ENCODE data around the gene DAG1. TPM values are rescaled to one million over a fixed set of nuclear protein-coding genes. Genes with fewer than 3 reads are reported as not detected.
"Not testable (repeated sequence)": the region's sequence is repeated elsewhere in the genome, so short reads cannot be mapped to it uniquely, and the experiment has no call there.

Gene DAG1
- total RNA-seq, 1 donor from 2014 or later = 130 TPM

- intact Hi-C loops (cut with DNase I) = no loop called here
- no peak for DNase-seq (ENCODE audit: low spot score)
Observed at GRCh38 chr3:49466085-49466484, 4.0 kb upstream of the DAG1 start.

GRCh38 chr3:49469037-49469935, 781 bp upstream of the DAG1 start:
- intact Hi-C loops (cut with DNase I) = no loop called here

GRCh38 chr3:49470714-49471420, 800 bp downstream of the DAG1 start:
- intact Hi-C loops (cut with DNase I) = loop anchor here (2.0 to 5.0 kb wide), 3 partner anchors 14 to 66 kb away; partner anchors contain the start of gene TCTA

More at GRCh38 chr3:49469037-49469935, 781 bp upstream of the DAG1 start:
- peak; percentile 89 for DNase-seq (ENCODE audit: low spot score)

GRCh38 chr3:49471856-49472495, 1.9 kb downstream of the DAG1 start:
- intact Hi-C loops (cut with DNase I) = loop anchor here (2.0 to 5.0 kb wide), 3 partner anchors 13 to 65 kb away; partner anchors contain the start of gene TCTA
- DNase-seq (ENCODE audit: low spot score) = no peak

More at GRCh38 chr3:49470714-49471420, 800 bp downstream of the DAG1 start:
- no peak for DNase-seq (ENCODE audit: low spot score)

GRCh38 chr3:49476563-49476962, 6.5 kb downstream of the DAG1 start:
- intact Hi-C loops (cut with DNase I) = loop anchor here (5.0 kb wide), 1 partner anchor 196 kb away; the partner anchor contains the start of gene APEH
- DNase-seq (ENCODE audit: low spot score) = no peak

GRCh38 chr3:49482766-49483165, 12.7 kb downstream of the DAG1 start:
- intact Hi-C loops (cut with DNase I) = no loop called here
- DNase-seq (ENCODE audit: low spot score) = no peak

GRCh38 chr3:49484471-49484870, 14.4 kb downstream of the DAG1 start:
- intact Hi-C loops (cut with DNase I) = loop anchor here (2.0 kb wide), 1 partner anchor 14 kb away; the partner anchor contains the start of gene DAG1
- DNase-seq (ENCODE audit: low spot score) = no peak

GRCh38 chr3:49489247-49489646, 19.2 kb downstream of the DAG1 start:
- intact Hi-C loops (cut with DNase I) = no loop called here

GRCh38 chr3:49492969-49493368, 22.9 kb downstream of the DAG1 start:
- intact Hi-C loops (cut with DNase I) = no loop called here
- no peak for DNase-seq (ENCODE audit: low spot score)

More at GRCh38 chr3:49489247-49489646, 19.2 kb downstream of the DAG1 start:
- no peak for DNase-seq (ENCODE audit: low spot score)

GRCh38 chr3:49493901-49494300, 23.8 kb downstream of the DAG1 start:
- no peak for DNase-seq (ENCODE audit: low spot score)
- intact Hi-C loops (cut with DNase I) = no loop called here

GRCh38 chr3:49495023-49495422, 25.0 kb downstream of the DAG1 start:
- intact Hi-C loops (cut with DNase I) = no loop called here
- no peak for DNase-seq (ENCODE audit: low spot score)

GRCh38 chr3:49496845-49497244, 26.8 kb downstream of the DAG1 start:
- DNase-seq (ENCODE audit: low spot score); intact Hi-C loops (cut with DNase I): not testable (repeated sequence)

GRCh38 chr3:49497606-49498005, 27.5 kb downstream of the DAG1 start:
- intact Hi-C loops (cut with DNase I) = no loop called here

GRCh38 chr3:49498239-49498638, 28.2 kb downstream of the DAG1 start:
- DNase-seq (ENCODE audit: low spot score) = no peak
- intact Hi-C loops (cut with DNase I) = no loop called here

More at GRCh38 chr3:49497606-49498005, 27.5 kb downstream of the DAG1 start:
- no peak for DNase-seq (ENCODE audit: low spot score)

- DNase-seq (ENCODE audit: low spot score) = no peak
- intact Hi-C loops (cut with DNase I) = no loop called here
Observed at GRCh38 chr3:49498648-49499047, 28.6 kb downstream of the DAG1 start.

GRCh38 chr3:49500205-49500731, 30.2 kb downstream of the DAG1 start:
- intact Hi-C loops (cut with DNase I) = no loop called here

GRCh38 chr3:49500732-49501609, 30.9 kb downstream of the DAG1 start:
- no peak for DNase-seq (ENCODE audit: low spot score)
- intact Hi-C loops (cut with DNase I) = no loop called here

More at GRCh38 chr3:49500205-49500731, 30.2 kb downstream of the DAG1 start:
- no peak for DNase-seq (ENCODE audit: low spot score)

GRCh38 chr3:49501842-49502241, 31.8 kb downstream of the DAG1 start:
- DNase-seq (ENCODE audit: low spot score) = no peak
- intact Hi-C loops (cut with DNase I) = no loop called here

- intact Hi-C loops (cut with DNase I) = no loop called here
- DNase-seq (ENCODE audit: low spot score) = no peak
Observed at GRCh38 chr3:49506906-49507305, 36.8 kb downstream of the DAG1 start.
